HepG2 (cell line): ENCODE data around the gene FOXN3. TPM values are rescaled to one million over a fixed set of nuclear protein-coding genes. Genes with fewer than 3 reads are reported as not detected.

Source experiments
- FOXP1 ChIP-seq, 2 experiments: fragments of 450-650 bp in 1 of 2; IDR thresholded peaks; 2 replicates each; pipeline ENCODE4 v1.6.1; 2017 to 2018; ENCODE audit warnings: antibody characterized with exemption in 1 of 2
- IRX3 ChIP-seq: sonication (generic); formaldehyde crosslinking; IDR thresholded peaks from 2 replicates; pipeline ENCODE4 v1.8.1; 2023; ENCODE audit warnings: mild to moderate bottlenecking, low read depth, missing genetic modification reagents, borderline replicate concordance
- KAT8 ChIP-seq: IDR thresholded peaks from 2 replicates; pipeline ENCODE4 v1.6.1; 2016; ENCODE audit warnings: missing genetic modification reagents, missing compliant biosample characterization
- KLF12 ChIP-seq: sonication (generic); formaldehyde crosslinking; IDR thresholded peaks from 2 replicates; pipeline ENCODE4 v1.4.0; 2020; ENCODE audit warnings: missing genetic modification reagents, borderline replicate concordance
- KLF16 ChIP-seq, 2 experiments: sonication (generic) in 1 of 2; formaldehyde crosslinking in 1 of 2; IDR thresholded peaks; 2 replicates each; pipeline versions ENCODE4 v1.6.1 to v1.8.0; 2016 to 2023; ENCODE audit warnings: missing genetic modification reagents in 2 of 2, missing compliant biosample characterization in 1 of 2
- MED1 ChIP-seq: sonication (generic); formaldehyde crosslinking; IDR thresholded peaks from 2 replicates; pipeline ENCODE4 v1.4.0; 2020; ENCODE audit warnings: missing genetic modification reagents
- NONO ChIP-seq, 2 experiments: fragments of 450-650 bp in 1 of 2; sonication (generic) in 1 of 2; formaldehyde crosslinking in 1 of 2; IDR thresholded peaks in 1 of 2; conservative IDR thresholded peaks in 1 of 2; 2 replicates each; pipeline versions ENCODE4 v1.6.1 to v1.8.0; 2017 to 2022; ENCODE audit warnings: mild to moderate bottlenecking in 1 of 2, missing genetic modification reagents in 1 of 2, moderate library complexity in 1 of 2
- ONECUT2 ChIP-seq: sonication (generic); formaldehyde crosslinking; IDR thresholded peaks from 2 replicates; pipeline ENCODE4 v1.4.0; 2020; ENCODE audit warnings: missing genetic modification reagents
- PCBP2 ChIP-seq: fragments of 200-400 bp; formaldehyde crosslinking; optimal IDR thresholded peaks from 2 replicates; pipeline ENCODE3; 2018; ENCODE audit warnings: low read length, low read depth; ENCODE audit not compliant: poor library complexity, severe bottlenecking
- RAD21 ChIP-seq: fragments of 450-650 bp; formaldehyde crosslinking; IDR thresholded peaks from 2 replicates; pipeline ENCODE4 v1.5.0; 2020; ENCODE audit warnings: mild to moderate bottlenecking
- RCOR2 ChIP-seq: IDR thresholded peaks from 2 replicates; pipeline ENCODE4 v1.6.1; 2016; ENCODE audit warnings: missing biosample characterization, missing genetic modification reagents
- SOX5 ChIP-seq: IDR thresholded peaks from 2 replicates; pipeline ENCODE4 v1.6.1; 2016; ENCODE audit warnings: borderline replicate concordance
- TCF7L2 ChIP-seq: IDR thresholded peaks from 2 replicates; pipeline ENCODE4 v1.6.1; 2011; ENCODE audit warnings: mild to moderate bottlenecking, low read depth, low read length, moderate library complexity
- ZFY ChIP-seq: sonication (generic); formaldehyde crosslinking; IDR thresholded peaks from 2 replicates; pipeline ENCODE4 v1.4.0; 2020; ENCODE audit warnings: missing genetic modification reagents
- ZMAT5 ChIP-seq: sonication (generic); formaldehyde crosslinking; IDR thresholded peaks from 2 replicates; pipeline ENCODE4 v1.5.0; 2020; ENCODE audit warnings: mild to moderate bottlenecking, low read depth, missing genetic modification reagents, borderline replicate concordance
- ZNF264 ChIP-seq: sonication (generic); formaldehyde crosslinking; IDR thresholded peaks from 2 replicates; pipeline ENCODE4 v1.4.0; 2020; ENCODE audit warnings: missing genetic modification reagents
- ZNF292 ChIP-seq: sonication (generic); formaldehyde crosslinking; IDR thresholded peaks from 2 replicates; pipeline ENCODE4 v1.8.1; 2022; ENCODE audit warnings: mild to moderate bottlenecking, low read depth, missing genetic modification reagents, borderline replicate concordance
- ZNF75D ChIP-seq: sonication (generic); formaldehyde crosslinking; IDR thresholded peaks from 2 replicates; pipeline ENCODE4 v1.8.1; 2023; ENCODE audit warnings: missing genetic modification reagents, mild to moderate bottlenecking, borderline replicate concordance
- ZNF770 ChIP-seq: sonication (generic); formaldehyde crosslinking; IDR thresholded peaks from 2 replicates; pipeline ENCODE4 v1.5.0; 2020; ENCODE audit warnings: mild to moderate bottlenecking, missing genetic modification reagents
- ZNF772 ChIP-seq: sonication (generic); formaldehyde crosslinking; IDR thresholded peaks from 2 replicates; pipeline ENCODE4 v1.5.0; 2020; ENCODE audit warnings: mild to moderate bottlenecking, missing genetic modification reagents
- ZSCAN30 ChIP-seq: sonication (generic); formaldehyde crosslinking; IDR thresholded peaks from 2 replicates; pipeline ENCODE4 v1.5.0; 2020; ENCODE audit warnings: mild to moderate bottlenecking, missing genetic modification reagents
- polyA plus RNA-seq, 8 experiments: library from polyadenylated mRNA; depleted of rRNA in 3 of 8; stranded (reverse) in 7 of 8; unstranded in 1 of 8; fragments of >200 nt; fragmentation: Illumina TruSeq in 4 of 8; extraction: Trizol in 4 of 8; gene quantifications; 2 replicates each; pipeline versions ENCODE4 v1.2.1 to v1.2.3, GENCODE V29; 2011 to 2016; ENCODE audit warnings: low read depth in 4 of 8, missing spikeins in 1 of 8, mixed read lengths in 1 of 8; ENCODE audit not compliant: insufficient read depth in 1 of 8
- total RNA-seq, 5 experiments: library from RNA; depleted of rRNA; stranded (reverse); fragments of >200 nt; fragmentation: Illumina TruSeq; extraction: Trizol; gene quantifications; 2 replicates each; pipeline ENCODE4 v1.2.3, GENCODE V29; 2016; ENCODE audit warnings: low read depth in 1 of 5
- TF ChIP-seq, protein P1 (sequence below): sonication (generic); formaldehyde crosslinking; IDR thresholded peaks from 2 replicates; pipeline ENCODE4 v1.5.1; 2020; ENCODE audit warnings: missing genetic modification reagents, mild to moderate bottlenecking, borderline replicate concordance
- TF ChIP-seq, protein P2 (sequence below): sonication (generic); formaldehyde crosslinking; IDR thresholded peaks from 2 replicates; pipeline ENCODE4 v1.8.0; 2022; ENCODE audit warnings: missing genetic modification reagents, mild to moderate bottlenecking, borderline replicate concordance

FOXN3 gene
- total and polyA plus RNA-seq, 2 of the 13 experiments (the other 11 are each of a cell fraction or from before 2014, with no cell fraction given): 32.4 to 70.2 TPM

GRCh38 chr14:89368490-89369477 lies 48.2 kb downstream of the FOXN3 start (continued):
- TF ChIP-seq ZNF770 (CRISPR knock-in tag) (peak; percentile 100), ZNF292 (peak; percentile 84; the same call in 1 of the 2 replicates), KAT8 (CRISPR knock-in tag) (peak; percentile 81), ONECUT2 (CRISPR knock-in tag) (no peak), PCBP2 (no peak), ZSCAN30 (CRISPR knock-in tag) (no peak), ZNF772 (CRISPR knock-in tag) (peak; percentile 72; the same call in 1 of the 2 replicates), RAD21 (CRISPR knock-in tag) (no peak), TCF7L2 (0 out of 2 replicates have a peak, but pooled peaks have one; percentile 20), FOXP1 (IDR thresholded peaks at IDR 0.05) (no peak), FOXP1 (CRISPR knock-in tag; IDR thresholded peaks at IDR 0.05) (peak; percentile 66), ZFY (peak; percentile 53; the same call in 1 of the 2 replicates), KLF16 (CRISPR knock-in tag; IDR thresholded peaks at IDR 0.05) (0 out of 4 replicates have a peak, but pooled peaks of 1 of the 2 experiments have one; percentile 17), NONO (IDR thresholded peaks at IDR 0.05) (no peak), NONO (CRISPR knock-in tag; conservative IDR thresholded peaks at IDR 0.05) (no peak), SOX5 (peak; percentile 65), MED1 (CRISPR knock-in tag) (peak; percentile 93), ZMAT5 (CRISPR knock-in tag) (no peak), ZNF75D (CRISPR knock-in tag) (no peak), ZNF264 (CRISPR knock-in tag) (0 out of 2 replicates have a peak, but pooled peaks have one; percentile 25), KLF12 (CRISPR knock-in tag) (0 out of 2 replicates have a peak, but pooled peaks have one; percentile 34), RCOR2 (peak; percentile 89; the same call in 1 of the 2 replicates), IRX3 (CRISPR knock-in tag) (peak; percentile 42; the same call in 1 of the 2 replicates)
- TF ChIP-seq, protein P1, sequence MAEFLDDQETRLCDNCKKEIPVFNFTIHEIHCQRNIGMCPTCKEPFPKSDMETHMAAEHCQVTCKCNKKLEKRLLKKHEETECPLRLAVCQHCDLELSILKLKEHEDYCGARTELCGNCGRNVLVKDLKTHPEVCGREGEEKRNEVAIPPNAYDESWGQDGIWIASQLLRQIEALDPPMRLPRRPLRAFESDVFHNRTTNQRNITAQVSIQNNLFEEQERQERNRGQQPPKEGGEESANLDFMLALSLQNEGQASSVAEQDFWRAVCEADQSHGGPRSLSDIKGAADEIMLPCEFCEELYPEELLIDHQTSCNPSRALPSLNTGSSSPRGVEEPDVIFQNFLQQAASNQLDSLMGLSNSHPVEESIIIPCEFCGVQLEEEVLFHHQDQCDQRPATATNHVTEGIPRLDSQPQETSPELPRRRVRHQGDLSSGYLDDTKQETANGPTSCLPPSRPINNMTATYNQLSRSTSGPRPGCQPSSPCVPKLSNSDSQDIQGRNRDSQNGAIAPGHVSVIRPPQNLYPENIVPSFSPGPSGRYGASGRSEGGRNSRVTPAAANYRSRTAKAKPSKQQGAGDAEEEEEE (CRISPR knock-in tag): peak; percentile 50; the same call in 1 of the 2 replicates
- TF ChIP-seq, protein P2, sequence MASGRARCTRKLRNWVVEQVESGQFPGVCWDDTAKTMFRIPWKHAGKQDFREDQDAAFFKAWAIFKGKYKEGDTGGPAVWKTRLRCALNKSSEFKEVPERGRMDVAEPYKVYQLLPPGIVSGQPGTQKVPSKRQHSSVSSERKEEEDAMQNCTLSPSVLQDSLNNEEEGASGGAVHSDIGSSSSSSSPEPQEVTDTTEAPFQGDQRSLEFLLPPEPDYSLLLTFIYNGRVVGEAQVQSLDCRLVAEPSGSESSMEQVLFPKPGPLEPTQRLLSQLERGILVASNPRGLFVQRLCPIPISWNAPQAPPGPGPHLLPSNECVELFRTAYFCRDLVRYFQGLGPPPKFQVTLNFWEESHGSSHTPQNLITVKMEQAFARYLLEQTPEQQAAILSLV: 0 out of 2 replicates have a peak, but pooled peaks have one; percentile 22
